ENCODE data around the gene THAP7. TPM values are rescaled to one million over a fixed set of nuclear protein-coding genes. Genes with fewer than 3 reads are reported as not detected.

Gene THAP7
- total RNA-seq, 1 experiment from 2014 or later, result 24.9 TPM

DNA sequence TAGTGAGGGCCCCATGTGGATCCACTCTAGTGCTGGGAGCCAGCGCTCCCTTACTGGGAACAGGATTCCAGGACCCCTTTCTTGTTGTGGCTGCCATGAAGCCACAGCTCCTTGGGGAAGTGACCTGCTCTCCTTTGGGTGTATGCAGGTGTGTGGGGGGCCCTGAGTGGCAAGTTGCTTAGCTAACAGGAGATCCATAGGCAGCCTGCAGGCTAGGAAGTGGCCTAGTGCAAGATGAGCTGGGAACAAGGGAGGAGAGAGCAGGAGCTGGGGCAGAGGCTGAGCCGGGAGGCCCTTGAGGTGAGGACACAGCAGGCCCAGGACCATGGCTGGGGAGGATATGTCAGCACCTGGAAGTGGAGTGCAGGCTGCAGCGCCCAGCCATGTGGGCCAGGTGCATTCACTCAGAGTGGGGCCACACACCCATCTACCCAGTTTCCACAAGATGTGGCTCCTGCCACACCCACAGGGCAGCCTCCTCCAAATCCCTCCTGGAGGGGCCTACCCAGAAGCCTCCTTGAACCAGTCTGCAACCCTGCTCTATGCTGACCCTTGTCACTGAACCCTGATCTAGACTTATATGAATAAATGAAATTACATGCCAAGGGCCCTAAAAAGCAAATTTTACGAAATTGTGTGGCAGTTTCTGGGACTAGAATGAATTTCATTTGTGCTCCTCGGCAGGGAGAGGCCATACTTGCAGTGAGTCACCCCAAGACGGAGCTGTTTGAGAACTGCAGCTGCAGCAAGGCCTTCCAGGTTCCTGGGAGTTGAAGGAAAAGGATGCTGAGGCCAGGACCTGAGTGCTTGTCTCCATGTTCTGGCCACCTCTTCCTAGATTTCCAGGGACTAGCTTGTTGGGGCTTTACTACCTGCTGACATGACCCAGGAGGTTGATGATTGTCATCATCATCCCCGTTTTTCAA, 3.2 kb downstream of the THAP7 start:
- no peaks in the 10 kb centered on the region for H3K27me3 Mint-ChIP-seq (ENCODE audit: insufficient read depth, unreplicated experiment)
- BruUV-seq (replicated peaks), result no TSS peak

DNA sequence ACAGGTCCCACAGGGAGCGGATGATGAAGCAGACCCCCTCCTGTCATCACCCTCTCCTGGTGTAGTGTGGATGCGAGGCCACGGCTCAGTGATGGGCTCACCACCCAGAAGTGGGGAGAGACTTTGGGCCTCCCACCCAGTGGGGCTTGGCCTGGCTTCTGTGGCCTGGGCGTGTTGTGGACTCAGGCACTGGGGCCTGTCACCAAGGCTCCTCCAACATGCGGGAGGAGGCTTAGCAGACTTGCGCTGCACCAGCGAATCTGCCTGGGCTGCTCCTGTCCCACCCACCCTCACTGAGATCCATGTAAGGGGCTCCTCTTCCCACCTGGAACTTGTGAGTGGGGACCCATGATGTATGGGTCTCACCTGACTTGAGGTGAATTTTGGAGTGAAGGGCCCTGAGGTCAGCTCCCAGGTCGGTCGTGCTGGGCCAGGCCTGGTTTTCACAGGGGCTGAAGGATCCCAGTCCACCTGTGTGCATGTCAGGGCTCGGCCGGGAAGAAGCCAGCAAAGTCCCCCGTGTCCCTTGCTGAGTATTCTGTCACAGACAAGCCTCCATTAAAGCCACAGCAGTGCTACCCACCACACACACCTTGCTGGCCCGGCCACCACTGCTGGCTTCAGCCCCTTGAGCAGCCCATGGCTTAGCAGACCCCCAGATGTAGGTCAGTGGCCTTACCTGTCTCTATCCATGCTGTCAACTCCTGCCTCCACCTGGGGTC, 4.2 kb downstream of the THAP7 start:
- Mint-ChIP-seq H3K27ac (ENCODE audit: low read depth, unreplicated experiment) (no peak overlapping the region), H3K36me3 (ENCODE audit: insufficient read depth, unreplicated experiment) (peaks cover 17% of the 10 kb centered on the region), H3K4me3 (ENCODE audit: unreplicated experiment) (no peak overlapping the region), H3K9me3 (ENCODE audit: unreplicated experiment) (no peaks in the 10 kb centered on the region), H3K27me3 (ENCODE audit: insufficient read depth, unreplicated experiment) (no peaks in the 10 kb centered on the region), H3K4me1 (ENCODE audit: insufficient read depth, unreplicated experiment) (peaks cover 2% of the 10 kb centered on the region)
- TF ChIP-seq, protein P1, sequence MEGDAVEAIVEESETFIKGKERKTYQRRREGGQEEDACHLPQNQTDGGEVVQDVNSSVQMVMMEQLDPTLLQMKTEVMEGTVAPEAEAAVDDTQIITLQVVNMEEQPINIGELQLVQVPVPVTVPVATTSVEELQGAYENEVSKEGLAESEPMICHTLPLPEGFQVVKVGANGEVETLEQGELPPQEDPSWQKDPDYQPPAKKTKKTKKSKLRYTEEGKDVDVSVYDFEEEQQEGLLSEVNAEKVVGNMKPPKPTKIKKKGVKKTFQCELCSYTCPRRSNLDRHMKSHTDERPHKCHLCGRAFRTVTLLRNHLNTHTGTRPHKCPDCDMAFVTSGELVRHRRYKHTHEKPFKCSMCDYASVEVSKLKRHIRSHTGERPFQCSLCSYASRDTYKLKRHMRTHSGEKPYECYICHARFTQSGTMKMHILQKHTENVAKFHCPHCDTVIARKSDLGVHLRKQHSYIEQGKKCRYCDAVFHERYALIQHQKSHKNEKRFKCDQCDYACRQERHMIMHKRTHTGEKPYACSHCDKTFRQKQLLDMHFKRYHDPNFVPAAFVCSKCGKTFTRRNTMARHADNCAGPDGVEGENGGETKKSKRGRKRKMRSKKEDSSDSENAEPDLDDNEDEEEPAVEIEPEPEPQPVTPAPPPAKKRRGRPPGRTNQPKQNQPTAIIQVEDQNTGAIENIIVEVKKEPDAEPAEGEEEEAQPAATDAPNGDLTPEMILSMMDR (IDR thresholded peaks at IDR 0.05; ENCODE audit: unreplicated experiment), result no peak
- no peak for DNase-seq (ENCODE audit: unreplicated experiment)
- POLR2A ChIA-PET, result interaction anchor here (0.9 to 1.6 kb wide), 3 partner anchors 8 to 47 kb away, joined by 3 to 4 read pairs (median 3); no protein-coding TSS in a partner anchor
- CTCF ChIA-PET, result no interaction called here
- intact Hi-C loops (cut with micrococcal nuclease), result no loop called here
- BruUV-seq (replicated peaks), result no TSS peak

More for the DNA sequence above, 3.2 kb downstream of the THAP7 start:
- ChIA-PET CTCF (interaction anchor here (0.5 kb wide), 1 partner anchor 218 kb away, joined by 3 read pairs; no protein-coding TSS in a partner anchor), POLR2A (interaction anchor here (0.8 to 2.0 kb wide), 5 partner anchors 9 to 48 kb away, joined by 3 to 7 read pairs (median 4); partner anchors contain the start of genes LZTR1 and P2RX6)
- Mint-ChIP-seq H3K9me3 (ENCODE audit: unreplicated experiment) (no peaks in the 10 kb centered on the region), H3K36me3 (ENCODE audit: insufficient read depth, unreplicated experiment) (peaks cover 17% of the 10 kb centered on the region), H3K4me3 (ENCODE audit: unreplicated experiment) (no peak overlapping the region), H3K4me1 (ENCODE audit: insufficient read depth, unreplicated experiment) (peaks cover 10% of the 10 kb centered on the region), H3K27ac (ENCODE audit: low read depth, unreplicated experiment) (no peak overlapping the region)
- intact Hi-C loops (cut with micrococcal nuclease), result no loop called here
- DNase-seq (ENCODE audit: unreplicated experiment), result no peak
- TF ChIP-seq, protein P1 (IDR thresholded peaks at IDR 0.05; ENCODE audit: unreplicated experiment), result no peak

DNA sequence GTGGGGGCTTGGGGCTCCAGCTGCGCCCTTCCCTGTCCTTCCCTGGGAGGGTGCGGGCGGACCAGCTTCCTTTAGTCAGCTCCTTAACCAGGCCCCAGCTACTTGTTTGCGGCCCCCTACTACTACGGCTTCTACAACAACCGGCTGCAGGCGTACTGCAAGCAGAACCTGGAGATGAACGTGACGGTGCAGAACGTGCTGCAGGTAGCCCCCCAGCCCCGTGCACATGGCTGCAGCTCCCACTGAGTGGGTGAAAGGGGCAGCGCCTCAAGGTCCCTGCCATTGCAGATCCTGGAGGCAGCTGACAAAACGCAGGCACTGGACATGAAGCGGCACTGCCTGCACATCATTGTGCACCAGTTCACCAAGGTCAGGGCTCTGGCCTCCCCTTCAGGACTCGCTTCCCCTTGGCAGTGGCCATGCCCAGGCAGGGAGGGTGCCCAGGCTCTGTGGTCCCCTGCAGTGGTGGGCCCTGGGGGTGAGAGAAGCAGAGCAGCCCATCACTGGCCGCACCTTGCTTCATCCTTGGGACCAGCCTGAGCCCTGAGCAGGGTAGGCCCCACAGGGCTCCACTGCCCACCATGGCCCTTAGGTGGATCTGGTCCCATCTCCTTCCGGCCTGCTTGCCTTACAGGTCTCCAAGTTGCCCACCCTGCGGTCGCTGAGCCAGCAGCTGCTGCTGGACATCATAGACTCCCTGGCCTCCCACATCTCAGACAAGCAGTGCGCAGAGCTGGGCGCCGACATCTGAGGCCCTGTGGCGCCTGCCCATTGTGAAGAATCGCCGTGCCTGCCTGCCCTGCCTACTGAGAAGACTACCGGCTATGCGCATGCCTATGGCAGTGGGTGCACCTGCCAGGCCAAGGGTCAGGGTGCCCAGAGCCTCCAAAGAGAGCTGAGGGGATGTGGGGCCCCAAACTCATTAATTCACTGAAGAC, 5.1 kb downstream of the THAP7 start:
- H3K27ac Mint-ChIP-seq (ENCODE audit: low read depth, unreplicated experiment), result no peak overlapping the region
- TF ChIP-seq, protein P1 (IDR thresholded peaks at IDR 0.05; ENCODE audit: unreplicated experiment), result no peak
- BruUV-seq (replicated peaks), result no TSS peak
- H3K4me1 Mint-ChIP-seq (ENCODE audit: insufficient read depth, unreplicated experiment), result no peaks in the 10 kb centered on the region
- intact Hi-C loops (cut with micrococcal nuclease), result no loop called here
- H3K4me3 Mint-ChIP-seq (ENCODE audit: unreplicated experiment), result no peak overlapping the region
- POLR2A ChIA-PET, result interaction anchor here (0.7 to 1.0 kb wide), 2 partner anchors 15 to 40 kb away, joined by 3 read pairs; no protein-coding TSS in a partner anchor
- DNase-seq (ENCODE audit: unreplicated experiment), result no peak
- H3K9me3 Mint-ChIP-seq (ENCODE audit: unreplicated experiment), result no peaks in the 10 kb centered on the region
- H3K27me3 Mint-ChIP-seq (ENCODE audit: insufficient read depth, unreplicated experiment), result no peaks in the 10 kb centered on the region
- CTCF ChIA-PET, result interaction anchor here (1.0 kb wide), 1 partner anchor 15 kb away, joined by 3 read pairs; the partner anchor contains the start of gene LZTR1
- peaks cover 13% of the 10 kb centered on the region for H3K36me3 Mint-ChIP-seq (ENCODE audit: insufficient read depth, unreplicated experiment)
